H1 (cell line): ENCODE measurements around the gene PCCA. TPM values are rescaled to one million over a fixed set of nuclear protein-coding genes. Genes with fewer than 3 reads are reported as not detected.

Source experiments
- CTCF ChIA-PET: fragments of 300-600 bp; sonication (Branson Sonifier 250); formaldehyde crosslinking; loops from one replicate; lab custom pipeline; 2021; ENCODE audit not compliant: partially characterized antibody; lab: Charles Lee
- POLR2A ChIA-PET: fragments of 300-600 bp; sonication (Branson Sonifier 250); formaldehyde crosslinking; loops from one replicate; lab custom pipeline; 2021; ENCODE audit warnings: inconsistent platforms; ENCODE audit not compliant: partially characterized antibody; lab: Charles Lee
- DNase-seq, 2 experiments: peaks; one replicate each; pipeline versions ENCODE4 v3.0.0 to v3.0.0-alpha.2; 2010 to 2022; ENCODE audit warnings: low spot score in 2 of 2, low read depth in 1 of 2, mixed read lengths in 1 of 2
- FAIRE-seq: peaks from 2 replicates; lab custom pipeline; 2011; peaks lifted over from hg19 to GRCh38; lab: Jason Lieb, UNC
- H2AFZ ChIP-seq: 2 replicates; pipeline ENCODE4 v1.8.1; 2012; ENCODE audit warnings: low read length, inconsistent platforms
- H2AK5ac ChIP-seq: 2 replicates; pipeline ENCODE4 v1.6.1; 2013; ENCODE audit warnings: low read depth, low read length
- H2BK120ac ChIP-seq: replicated peaks from 2 replicates; pipeline ENCODE3; 2013; ENCODE audit warnings: low read depth, low read length, inconsistent platforms
- H2BK12ac ChIP-seq: 2 replicates; pipeline ENCODE4 v1.6.1; 2013; ENCODE audit warnings: low read depth, low read length
- H2BK15ac ChIP-seq: 2 replicates; pipeline ENCODE4 v1.6.1; 2013; ENCODE audit warnings: low read length
- H2BK20ac ChIP-seq: 2 replicates; pipeline ENCODE4 v1.6.1; 2013; ENCODE audit warnings: low read length
- H2BK5ac ChIP-seq: 2 replicates; pipeline ENCODE4 v1.6.1; 2013; ENCODE audit warnings: low read depth, low read length
- H3K14ac ChIP-seq: 2 replicates; pipeline ENCODE4 v1.6.1; 2013; ENCODE audit warnings: inconsistent platforms; ENCODE audit not compliant: insufficient read length
- H3K18ac ChIP-seq: 2 replicates; pipeline ENCODE4 v1.6.1; 2013; ENCODE audit warnings: low read length; ENCODE audit errors: extremely low read depth
- H3K23ac ChIP-seq: 2 replicates; pipeline ENCODE4 v1.6.1; 2013; ENCODE audit warnings: inconsistent platforms; ENCODE audit not compliant: insufficient read length
- H3K23me2 ChIP-seq: 2 replicates; pipeline ENCODE4 v1.6.1; 2013; ENCODE audit warnings: low read depth, low read length
- H3K27ac ChIP-seq: 2 replicates; pipeline ENCODE4 v1.6.1; 2011; ENCODE audit warnings: low read depth, low read length, inconsistent platforms
- H3K27me3 ChIP-seq, 4 experiments: replicated peaks in 1 of 4; 1 replicate in 1 of 4; 2 replicates in 3 of 4; pipeline versions ENCODE4 v1.6.1 to v1.8.1; 2011 to 2013; ENCODE audit warnings: low read length in 3 of 4, mild to moderate bottlenecking in 3 of 4, inconsistent platforms in 2 of 4, mixed read lengths in 2 of 4, moderate library complexity in 1 of 4; ENCODE audit not compliant: control insufficient read depth in 3 of 4, insufficient read depth in 3 of 4; ENCODE audit errors: extremely low read depth in 1 of 4
- H3K36me3 ChIP-seq, 4 experiments: 2 replicates each; pipeline versions ENCODE4 v1.6.1 to v1.8.1; 2011 to 2013; ENCODE audit warnings: mild to moderate bottlenecking in 4 of 4, low read length in 3 of 4, moderate library complexity in 2 of 4, control low read depth in 1 of 4, inconsistent platforms in 1 of 4; ENCODE audit not compliant: insufficient read depth in 4 of 4, control insufficient read depth in 2 of 4
- H3K4ac ChIP-seq: replicated peaks from 2 replicates; pipeline ENCODE3; 2013; ENCODE audit warnings: low read length, low read depth, mixed read lengths, inconsistent platforms; ENCODE audit not compliant: insufficient read length
- H3K4me1 ChIP-seq, 4 experiments: replicated peaks in 1 of 4; 1 replicate in 1 of 4; 2 replicates in 3 of 4; pipeline versions ENCODE4 v1.6.1 to v1.8.1; 2011 to 2013; ENCODE audit warnings: low read length in 3 of 4, inconsistent platforms in 2 of 4, mixed read lengths in 1 of 4; ENCODE audit not compliant: insufficient read depth in 4 of 4, control insufficient read depth in 3 of 4
- H3K4me2 ChIP-seq, 2 experiments: 2 replicates each; pipeline versions ENCODE4 v1.6.1 to v1.8.1; 2011 to 2013; ENCODE audit warnings: low read depth in 2 of 2, low read length in 2 of 2, control low read depth in 1 of 2, inconsistent platforms in 1 of 2, mild to moderate bottlenecking in 1 of 2; ENCODE audit not compliant: insufficient read depth in 1 of 2
- H3K4me3 ChIP-seq, 4 experiments: fragments of 200-600, 300-600 bp in 1 of 4; sonication (generic), shearing (Covaris generic), sonication (Bioruptor Twin) in 1 of 4; 2 replicates each; pipeline versions ENCODE4 v1.5.1 to v1.8.1; 2011 to 2016; ENCODE audit warnings: low read length in 4 of 4, low read depth in 3 of 4, control low read depth in 2 of 4, inconsistent platforms in 2 of 4, mild to moderate bottlenecking in 2 of 4, mixed read lengths in 1 of 4, moderate library complexity in 1 of 4; ENCODE audit not compliant: insufficient read depth in 2 of 4; ENCODE audit errors: extremely low read depth in 1 of 4
- H3K56ac ChIP-seq: replicated peaks from 2 replicates; pipeline ENCODE3; 2013; ENCODE audit warnings: low read depth, mild to moderate bottlenecking, mixed read lengths, low read length, inconsistent platforms; ENCODE audit not compliant: insufficient read length
- H3K79me1 ChIP-seq: 2 replicates; pipeline ENCODE4 v1.6.1; 2013; ENCODE audit warnings: low read depth, low read length, control low read depth
- H3K79me2 ChIP-seq, 2 experiments: 2 replicates each; pipeline versions ENCODE4 v1.6.1 to v1.8.1; 2012 to 2013; ENCODE audit warnings: low read length in 2 of 2, mild to moderate bottlenecking in 2 of 2, inconsistent platforms in 1 of 2; ENCODE audit not compliant: insufficient read depth in 2 of 2, control insufficient read depth in 1 of 2
- H3K9ac ChIP-seq, 4 experiments: replicated peaks in 1 of 4; 1 replicate in 1 of 4; 2 replicates in 3 of 4; pipeline versions ENCODE4 v1.6.1 to v1.8.1; 2011 to 2013; ENCODE audit warnings: low read depth in 3 of 4, low read length in 3 of 4, control low read depth in 2 of 4, mild to moderate bottlenecking in 2 of 4, moderate library complexity in 2 of 4, inconsistent platforms in 1 of 4; ENCODE audit errors: extremely low read depth in 1 of 4
- H3K9me3 ChIP-seq, 2 experiments: 2 replicates each; pipeline versions ENCODE4 v1.6.1 to v1.8.1; 2012 to 2013; ENCODE audit warnings: mild to moderate bottlenecking in 2 of 2, moderate library complexity in 2 of 2, control low read depth in 1 of 2, inconsistent platforms in 1 of 2, low read depth in 1 of 2, low read length in 1 of 2, mixed read lengths in 1 of 2; ENCODE audit not compliant: insufficient read depth in 2 of 2
- H4K20me1 ChIP-seq, 2 experiments: replicated peaks in 1 of 2; 2 replicates each; pipeline versions ENCODE3 to v1.8.1; 2011 to 2013; ENCODE audit warnings: inconsistent platforms in 2 of 2, low read length in 2 of 2, mild to moderate bottlenecking in 1 of 2; ENCODE audit not compliant: insufficient read depth in 2 of 2, control insufficient read depth in 1 of 2
- H4K5ac ChIP-seq: 2 replicates; pipeline ENCODE4 v1.6.1; 2013; ENCODE audit warnings: low read length, low read depth, mixed read lengths, inconsistent platforms; ENCODE audit not compliant: insufficient read length
- H4K8ac ChIP-seq: 2 replicates; pipeline ENCODE4 v1.8.0; 2013; ENCODE audit warnings: mild to moderate bottlenecking, moderate library complexity, low read length, inconsistent platforms; ENCODE audit not compliant: insufficient read depth; ENCODE audit errors: extremely low read depth
- H4K91ac ChIP-seq: replicated peaks from 2 replicates; pipeline ENCODE3; 2013; ENCODE audit warnings: low read length, mixed read lengths, inconsistent platforms; ENCODE audit not compliant: insufficient read length
- GABPA ChIP-seq: IDR thresholded peaks from 2 replicates; pipeline ENCODE4 v1.6.1; 2011; ENCODE audit warnings: mild to moderate bottlenecking, low read length, moderate library complexity, borderline replicate concordance; ENCODE audit not compliant: insufficient read depth
- NRF1 ChIP-seq: IDR thresholded peaks from 2 replicates; pipeline ENCODE4 v1.6.1; 2011; ENCODE audit warnings: mild to moderate bottlenecking, low read depth, low read length, improper control_type of control experiment
- PHF8 ChIP-seq: fragments of 200-600 bp; sonication (generic); conservative IDR thresholded peaks from 2 replicates; pipeline ENCODE4 v1.7.1; 2012; ENCODE audit warnings: low read depth, mild to moderate bottlenecking, inconsistent platforms, low read length, moderate library complexity
- POLR2AphosphoS5 ChIP-seq: IDR thresholded peaks from 2 replicates; pipeline ENCODE4 v1.6.1; 2011; ENCODE audit warnings: low read depth, low read length
- POU5F1 ChIP-seq: IDR thresholded peaks from 2 replicates; pipeline ENCODE4 v1.6.1; 2011; ENCODE audit warnings: low read depth, mild to moderate bottlenecking, low read length, moderate library complexity
- RBBP5 ChIP-seq: IDR thresholded peaks from 2 replicates; pipeline ENCODE4 v1.7.1; 2012; ENCODE audit warnings: low read depth, mild to moderate bottlenecking, inconsistent platforms, low read length, moderate library complexity, borderline replicate concordance
- RNF2 ChIP-seq: fragments of 200-900, 300-1000 bp; sonication (generic); IDR thresholded peaks from 2 replicates; pipeline ENCODE4 v1.7.1; 2016; ENCODE audit warnings: borderline replicate concordance, low read depth, mild to moderate bottlenecking, antibody characterized with exemption, low read length; ENCODE audit not compliant: poor library complexity, severe bottlenecking; ENCODE audit errors: missing control alignments
- RXRA ChIP-seq: IDR thresholded peaks from 2 replicates; pipeline ENCODE4 v1.6.1; 2011; ENCODE audit warnings: low read depth, mild to moderate bottlenecking, low read length, moderate library complexity; ENCODE audit not compliant: insufficient read depth
- SAP30 ChIP-seq: fragments of 300-600 bp; sonication (generic); IDR thresholded peaks from 2 replicates; pipeline ENCODE4 v1.7.1; 2012; ENCODE audit warnings: low read length, moderate library complexity, mild to moderate bottlenecking, inconsistent platforms; ENCODE audit not compliant: insufficient read depth, insufficient replicate concordance
- SP4 ChIP-seq: IDR thresholded peaks from 2 replicates; pipeline ENCODE4 v1.6.1; 2012; ENCODE audit warnings: low read length, inconsistent platforms
- TAF7 ChIP-seq: optimal IDR thresholded peaks from 2 replicates; pipeline ENCODE3; 2011; ENCODE audit warnings: low read depth, mild to moderate bottlenecking, inconsistent platforms, low read length, moderate library complexity, borderline replicate concordance
- WGBS, 2 experiments: shearing (Covaris generic) in 1 of 2; methylation state at CpG; one replicate each; pipeline versions ENCODE4 v1.1.6 to v1.1.7; 2013 to 2015; ENCODE audit warnings: low lambda C conversion rate in 2 of 2, mixed read lengths in 2 of 2, inconsistent platforms in 1 of 2, low coverage in 1 of 2, missing lambda C conversion rate in 1 of 2; ENCODE audit not compliant: insufficient replicate concordance in 2 of 2, insufficient coverage in 1 of 2, insufficient read length in 1 of 2; ENCODE audit errors: extremely low coverage in 1 of 2, missing lambda C conversion rate in 1 of 2; 5-methylcytosine and 5-hydroxymethylcytosine counted together
- polyA plus RNA-seq, 7 experiments: library from polyadenylated mRNA; depleted of rRNA in 3 of 7; stranded (reverse) in 5 of 7; unstranded in 2 of 7; fragments of >200 nt in 5 of 7; fragments of 200-250 nt in 2 of 7; gene quantifications; 1 replicate in 5 of 7; 2 replicates in 1 of 7; 4 replicates in 1 of 7; pipeline versions ENCODE4 v1.2.1 to v1.2.3, GENCODE V29; 2011 to 2013; ENCODE audit warnings: missing spikeins in 2 of 7, mixed read lengths in 2 of 7
- total RNA-seq: library from RNA; stranded (reverse); fragmentation: NEBNext Ultra II Directional; extraction: Animal tissue kit (Norgen Biotek cat#: 25700); gene quantifications from 2 replicates; pipeline ENCODE4 v1.2.1, GENCODE V29; 2021

The PCCA gene
- total and polyA plus RNA-seq, 2 of the 8 experiments (the other 6 are each of a cell fraction or from before 2014, with no cell fraction given) = 18.4 to 49.8 TPM

- H2BK120ac ChIP-seq = no peak overlapping the region
- H2BK5ac ChIP-seq = no peak overlapping the region; the same call in 1 of the 2 replicates
- DNase-seq (no peak), FAIRE-seq (no peak)
- H2BK12ac ChIP-seq = no peak overlapping the region
- H4K8ac ChIP-seq = no peak overlapping the region
- WGBS, 2 experiments = 85% methylated on average over 10 of the region's 10 CpGs; no CpG with 5 or more reads in 1 of the 2 experiments
- H2BK20ac ChIP-seq = no peak overlapping the region
- no peak overlapping the region for H3K4ac ChIP-seq
- H3K9me3 ChIP-seq = no peaks in the 10 kb centered on the region
- no peak overlapping the region for H4K5ac ChIP-seq
- peaks cover 0 to 10% (median 3%) of the 10 kb centered on the region in 4 experiments; a peak in 3 of 8 replicates for H3K36me3 ChIP-seq
- ChIA-PET CTCF (interaction anchor here (0.6 kb wide), 1 partner anchor 167 kb away, joined by 3 read pairs; no protein-coding TSS in a partner anchor), POLR2A (interaction anchor here (2.5 kb wide), 1 partner anchor 8 kb away, joined by 7 read pairs; no protein-coding TSS in a partner anchor)
- H3K56ac ChIP-seq = no peak overlapping the region
- no peak overlapping the region for H3K18ac ChIP-seq
- no peak overlapping the region for H3K14ac ChIP-seq
- no peak overlapping the region for H3K23ac ChIP-seq
- no peaks in the 10 kb centered on the region; the same call in 1 of the 2 replicates for H3K79me1 ChIP-seq
- no peak overlapping the region for H2BK15ac ChIP-seq
- H3K4me2 ChIP-seq = no peak overlapping the region
- no peak overlapping the region for H3K4me3 ChIP-seq
- H3K79me2 ChIP-seq = peaks cover 10 to 86% of the 10 kb centered on the region in 2 experiments
- peaks cover 0 to 7% of the 10 kb centered on the region in 2 experiments for H4K20me1 ChIP-seq
- no peaks in the 10 kb centered on the region for H3K23me2 ChIP-seq
- no peak overlapping the region for H2AK5ac ChIP-seq
- H3K4me1 ChIP-seq = no peaks in the 10 kb centered on the region
- H3K9ac ChIP-seq = no peak overlapping the region
- H2AFZ ChIP-seq = no peak overlapping the region
- no peak overlapping the region for H4K91ac ChIP-seq
- H3K27ac ChIP-seq = no peak overlapping the region
- H3K27me3 ChIP-seq = no peaks in the 10 kb centered on the region
- TF ChIP-seq SAP30 = no peak
- TF ChIP-seq NRF1 = no peak
- no peak for TF ChIP-seq SP4
- TF ChIP-seq PHF8 = no peak
- no peak for TF ChIP-seq RNF2
- no peak for TF ChIP-seq RBBP5
- no peak for TF ChIP-seq TAF7
- TF ChIP-seq POU5F1 = no peak
- TF ChIP-seq RXRA = no peak
- no peak for TF ChIP-seq GABPA
- TF ChIP-seq POLR2AphosphoS5 = no peak
These were observed 11.4 kb downstream of the PCCA start for GRCh38 chr13:100100115-100100879.
